GM12878 (cell line): Measurements from ENCODE around the gene CDH4. TPM values are rescaled to one million over a fixed set of nuclear protein-coding genes. Genes with fewer than 3 reads are reported as not detected.

Experiments used
- ATAC-seq: fragments of 200-7000 bp; cut with Tn5 transposase; 3 replicates; pipeline ENCODE4 v1.9.1; 2020; ENCODE audit warnings: mild to moderate bottlenecking, moderate library complexity
- BruUV-seq: library from RNA; stranded (reverse); fragments of 400-500 nt; replicated peaks from 2 replicates; lab custom pipeline; 2021; lab: Mats Ljungman, UMichigan
- CTCF ChIA-PET: fragments of 300-600 bp; sonication (Branson Sonifier 250); formaldehyde crosslinking; extraction: SDS; loops from one replicate; lab custom pipeline; 2021; ENCODE audit warnings: inconsistent platforms; lab: Yijun Ruan, JAX
- POLR2A ChIA-PET: fragments of 350-600 bp; formaldehyde crosslinking; extraction: SDS; loops from one replicate; lab custom pipeline; 2021; ENCODE audit warnings: inconsistent platforms; lab: Charles Lee
- RAD21 ChIA-PET: fragments of 300-600 bp; sonication (Branson Sonifier 250); formaldehyde crosslinking; loops from one replicate; lab custom pipeline; 2023; ENCODE audit warnings: antibody characterized with exemption; ENCODE audit not compliant: unreplicated experiment; lab: Charles Lee
- SMC1A ChIA-PET: fragments of 300-600 bp; sonication (Branson Sonifier 250); formaldehyde crosslinking; loops from one replicate; lab custom pipeline; 2023; ENCODE audit not compliant: unreplicated experiment, uncharacterized antibody; lab: Charles Lee
- DNase-seq: peaks from one replicate; pipeline ENCODE4 v3.0.0-alpha.2; 2011; ENCODE audit warnings: low read depth, low spot score
- FAIRE-seq: peaks from 3 replicates; lab custom pipeline; 2011; peaks lifted over from hg19 to GRCh38; lab: Jason Lieb, UNC
- H2AFZ ChIP-seq: 2 replicates; pipeline ENCODE4 v1.6.0; 2011; ENCODE audit warnings: low read depth, low read length, control low read depth; ENCODE audit not compliant: control insufficient read depth
- H3K27ac ChIP-seq: 2 replicates; pipeline ENCODE4 v1.5.1; 2011; ENCODE audit warnings: control low read depth; ENCODE audit not compliant: control insufficient read depth, insufficient read depth
- H3K27me3 ChIP-seq, 2 experiments: replicated peaks in 1 of 2; 2 replicates each; pipeline versions ENCODE4 v1.6.0 to v1.6.1; 2011; ENCODE audit warnings: low read length in 1 of 2; ENCODE audit not compliant: control insufficient read depth in 2 of 2, insufficient read depth in 2 of 2
- H3K36me3 ChIP-seq, 2 experiments: 2 replicates each; pipeline ENCODE4 v1.5.1; 2011; ENCODE audit warnings: low read length in 1 of 2; ENCODE audit not compliant: control insufficient read depth in 2 of 2, insufficient read depth in 2 of 2
- H3K4me1 ChIP-seq: 2 replicates; pipeline ENCODE4 v1.6.1; 2011; ENCODE audit warnings: mild to moderate bottlenecking, low read length, moderate library complexity, mixed read lengths; ENCODE audit not compliant: control insufficient read depth, insufficient read depth
- H3K4me2 ChIP-seq: 2 replicates; pipeline ENCODE4 v1.6.0; 2011; ENCODE audit warnings: control low read depth; ENCODE audit not compliant: control insufficient read depth, insufficient read depth
- H3K4me3 ChIP-seq: fragments of 200-600 bp; sonication (generic); 2 replicates; pipeline ENCODE4 v1.5.1; 2016
- H3K79me2 ChIP-seq: 2 replicates; pipeline ENCODE4 v1.6.0; 2011; ENCODE audit warnings: low read length; ENCODE audit not compliant: control insufficient read depth, insufficient read depth
- H3K9ac ChIP-seq: 2 replicates; pipeline ENCODE4 v1.8.0; 2011; ENCODE audit warnings: low read length, control low read depth, mixed read lengths; ENCODE audit not compliant: control insufficient read depth, insufficient read depth
- H3K9me3 ChIP-seq: replicated peaks from 3 replicates; pipeline ENCODE4 v1.5.1; 2011; ENCODE audit warnings: mild to moderate bottlenecking, low read length; ENCODE audit not compliant: control insufficient read depth, insufficient read depth
- H4K20me1 ChIP-seq: 2 replicates; pipeline ENCODE4 v1.6.0; 2011; ENCODE audit not compliant: control insufficient read depth, insufficient read depth
- E4F1 ChIP-seq: fragments of 450-650 bp; IDR thresholded peaks from 2 replicates; pipeline ENCODE4 v1.6.1; 2018; ENCODE audit warnings: borderline replicate concordance, mild to moderate bottlenecking; ENCODE audit not compliant: partially characterized antibody
- EZH2 ChIP-seq: IDR thresholded peaks from 2 replicates; pipeline ENCODE4 v1.6.1; 2012; ENCODE audit warnings: low read depth, mild to moderate bottlenecking, control low read depth, inconsistent platforms, low read length, borderline replicate concordance; ENCODE audit not compliant: control insufficient read depth
- FOXK2 ChIP-seq: fragments of 450-650 bp; IDR thresholded peaks from 2 replicates; pipeline ENCODE4 v1.6.1; 2017; ENCODE audit warnings: mild to moderate bottlenecking, moderate library complexity
- IKZF2 ChIP-seq, 2 experiments: fragments of 450-650 bp; IDR thresholded peaks; 2 replicates each; pipeline ENCODE4 v1.6.1; 2017; ENCODE audit warnings: mild to moderate bottlenecking in 2 of 2, moderate library complexity in 2 of 2
- IRF5 ChIP-seq: fragments of 450-650 bp; IDR thresholded peaks from 2 replicates; pipeline ENCODE4 v1.6.1; 2017; ENCODE audit warnings: borderline replicate concordance
- NFYB ChIP-seq: IDR thresholded peaks from 2 replicates; pipeline ENCODE4 v1.6.1; 2011; ENCODE audit warnings: low read depth, mild to moderate bottlenecking, low read length, improper control_type of control experiment, moderate library complexity; ENCODE audit not compliant: insufficient read depth
- NRF1 ChIP-seq: conservative IDR thresholded peaks from 2 replicates; pipeline ENCODE4 v1.6.1; 2011; ENCODE audit warnings: mild to moderate bottlenecking, low read depth, low read length, improper control_type of control experiment
- PAX8 ChIP-seq: fragments of 450-650 bp; IDR thresholded peaks from 2 replicates; pipeline ENCODE4 v1.6.1; 2017; ENCODE audit warnings: mild to moderate bottlenecking, moderate library complexity
- RBBP5 ChIP-seq: fragments of 200-600 bp; sonication (generic); conservative IDR thresholded peaks from 2 replicates; pipeline ENCODE4 v1.6.1; 2016
- SPI1 ChIP-seq: IDR thresholded peaks from 2 replicates; pipeline ENCODE4 v1.6.1; 2011; ENCODE audit warnings: low read depth, mild to moderate bottlenecking, low read length, moderate library complexity, borderline replicate concordance; ENCODE audit not compliant: insufficient read depth
- SREBF1 ChIP-seq: IDR thresholded peaks from 2 replicates; pipeline ENCODE4 v1.6.1; 2012; ENCODE audit warnings: mild to moderate bottlenecking, low read length
- SREBF2 ChIP-seq: IDR thresholded peaks from 2 replicates; pipeline ENCODE4 v1.6.1; 2012; ENCODE audit warnings: mild to moderate bottlenecking, low read length
- SRF ChIP-seq, 2 experiments: IDR thresholded peaks; 2 replicates each; pipeline ENCODE4 v1.6.1; 2011; ENCODE audit warnings: low read depth in 2 of 2, low read length in 2 of 2, mild to moderate bottlenecking in 1 of 2, moderate library complexity in 1 of 2
- TCF12 ChIP-seq: IDR thresholded peaks from 2 replicates; pipeline ENCODE4 v1.6.1; 2011; ENCODE audit warnings: low read depth, mild to moderate bottlenecking, low read length
- ZBED1 ChIP-seq: IDR thresholded peaks from 2 replicates; pipeline ENCODE4 v1.6.1; 2016; ENCODE audit warnings: borderline replicate concordance
- ZNF384 ChIP-seq: IDR thresholded peaks from 2 replicates; pipeline ENCODE4 v1.6.1; 2012; ENCODE audit warnings: low read depth, mild to moderate bottlenecking, low read length, improper control_type of control experiment, borderline replicate concordance
- WGBS: methylation state at CpG from one replicate; pipeline ENCODE4 v1.1.6; 2016; ENCODE audit warnings: low lambda C conversion rate; ENCODE audit not compliant: insufficient replicate concordance, insufficient coverage; ENCODE audit errors: missing lambda C conversion rate; 5-methylcytosine and 5-hydroxymethylcytosine counted together
- in situ Hi-C: fragments of 300-500 bp; cut with MboI; formaldehyde crosslinking; loops from 9 replicates; pipeline ENCODE4 v1.14.3; 2018; ENCODE audit warnings: mixed read lengths
- intact Hi-C: fragments of 100-400 bp; cut with micrococcal nuclease; formaldehyde crosslinking; loops from one replicate; pipeline ENCODE4 v1.14.2; 2022; ENCODE audit not compliant: unreplicated experiment
- polyA plus RNA-seq, 11 experiments: library from polyadenylated mRNA; depleted of rRNA in 4 of 11; unstranded in 6 of 11; stranded (reverse) in 5 of 11; fragments of >200 nt; fragmentation: Nextera tagmentation in 4 of 11; fragmentation: Illumina TruSeq in 1 of 11; extraction: Ambion mirVana in 4 of 11; extraction: Trizol in 1 of 11; gene quantifications; 1 replicate in 1 of 11; 2 replicates in 10 of 11; pipeline versions ENCODE4 v1.2.1 to v1.2.3, GENCODE V29; 2011 to 2016; ENCODE audit warnings: inconsistent platforms in 2 of 11, missing spikeins in 2 of 11, low read depth in 1 of 11
- total RNA-seq, 4 experiments: library from RNA; depleted of rRNA in 3 of 4; stranded (reverse); fragments of >200 nt in 3 of 4; fragmentation: Illumina TruSeq in 1 of 4; extraction: Trizol in 1 of 4; gene quantifications; 2 replicates each; pipeline versions ENCODE4 v1.2.1 to v1.2.3, GENCODE V29; 2013 to 2021

CDH4 gene
- total and polyA plus RNA-seq, 10 of the 15 experiments (the other 5 are each of a cell fraction or from before 2014, with no cell fraction given): not detected

GRCh38 chr20:61597996-61598395 lies 345.9 kb downstream of the CDH4 start:
- Histone ChIP-seq H2AFZ (no peak overlapping the region), H4K20me1 (no peaks in the 10 kb centered on the region), H3K36me3 (no peaks in the 10 kb centered on the region), H3K9me3 (peaks cover 4% of the 10 kb centered on the region; the same call in 1 of the 3 replicates), H3K4me1 (no peaks in the 10 kb centered on the region), H3K27me3 (no peaks in the 10 kb centered on the region), H3K9ac (no peak overlapping the region), H3K4me2 (no peak overlapping the region), H3K27ac (no peak overlapping the region), H3K4me3 (no peak overlapping the region), H3K79me2 (no peaks in the 10 kb centered on the region)
- FAIRE-seq (no peak), ATAC-seq (no peak), DNase-seq (no peak)
- intact Hi-C loops: no loop called here
- ChIA-PET RAD21 (no interaction called here), POLR2A (no interaction called here), CTCF (no interaction called here), SMC1A (no interaction called here)
- TF ChIP-seq ZBED1 (no peak), EZH2 (no peak), SPI1 (no peak), FOXK2 (no peak), SRF (IDR thresholded peaks at IDR 0.05; ENCODE audit: low read depth in 2 of 2, low read length in 2 of 2) (no peak), NRF1 (no peak), PAX8 (no peak), RBBP5 (no peak), NFYB (no peak), SREBF2 (no peak), TCF12 (no peak), SREBF1 (no peak), IRF5 (no peak), E4F1 (no peak), IKZF2 (IDR thresholded peaks at IDR 0.05) (no peak), ZNF384 (no peak)
- WGBS: 70% methylated on average over 6 of the region's 7 CpGs
- in situ Hi-C loops: no loop called here
- BruUV-seq: no TSS peak
